ENCODE results near the gene HHAT. TPM values are rescaled to one million over a fixed set of nuclear protein-coding genes. Genes with fewer than 3 reads are reported as not detected.

HHAT gene
- total and polyA plus RNA-seq, 9 of the 15 experiments (the other 6 are each of a cell fraction or from before 2014, with no cell fraction given), result 0.07 to 0.16 (median 0.13) TPM; not detected in 1

DNA sequence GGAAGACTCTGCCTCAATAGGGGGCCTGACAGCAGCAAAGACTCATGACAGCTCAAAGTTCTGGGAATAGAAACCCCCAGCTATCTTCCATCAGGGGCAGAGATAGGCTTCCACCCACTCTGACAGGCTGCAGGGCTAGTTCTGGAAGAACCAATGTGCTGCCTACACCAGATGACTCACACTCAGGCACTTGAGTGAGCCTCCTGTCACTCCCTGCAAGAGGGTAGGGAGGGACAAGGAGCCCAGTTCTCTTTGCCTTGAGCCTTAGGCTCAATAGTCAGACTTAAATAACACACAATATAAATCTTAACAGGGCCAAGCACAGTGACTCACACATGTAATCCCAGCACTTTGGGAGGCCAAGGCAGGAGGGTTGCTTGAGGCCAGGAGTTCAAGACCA lies 386.4 kb downstream of the HHAT start:
- in situ Hi-C loops (cut with MboI), result no loop called here
- FAIRE-seq, result no peak
- TF ChIP-seq LEF1 (IDR thresholded peaks at IDR 0.05) (no peak), KLF16 (IDR thresholded peaks at IDR 0.05) (no peak), ZBTB2 (IDR thresholded peaks at IDR 0.05) (no peak), ZNF561 (CRISPR knock-in tag; conservative IDR thresholded peaks at IDR 0.05) (no peak), ZNF695 (CRISPR knock-in tag; IDR thresholded peaks at IDR 0.05) (no peak), ZNF79 (CRISPR knock-in tag; IDR thresholded peaks at IDR 0.05; ENCODE audit: low read depth) (no peak), NFE2L1 (tag; IDR thresholded peaks at IDR 0.05; ENCODE audit: borderline replicate concordance, low read depth) (no peak), NCOA2 (IDR thresholded peaks at IDR 0.05; ENCODE audit: partially characterized antibody in 2 of 2) (no peak), ZC3H11A (IDR thresholded peaks at IDR 0.05; ENCODE audit: low read depth, low read length) (no peak), SREBF2 (CRISPR knock-in tag; IDR thresholded peaks at IDR 0.05) (no peak), ZNF232 (CRISPR knock-in tag; IDR thresholded peaks at IDR 0.05) (no peak), TRIM24 (IDR thresholded peaks at IDR 0.05) (no peak), ZKSCAN8 (CRISPR knock-in tag; IDR thresholded peaks at IDR 0.05) (no peak), MTA3 (IDR thresholded peaks at IDR 0.05; ENCODE audit: borderline replicate concordance) (no peak)
- TF ChIP-seq, protein P1, sequence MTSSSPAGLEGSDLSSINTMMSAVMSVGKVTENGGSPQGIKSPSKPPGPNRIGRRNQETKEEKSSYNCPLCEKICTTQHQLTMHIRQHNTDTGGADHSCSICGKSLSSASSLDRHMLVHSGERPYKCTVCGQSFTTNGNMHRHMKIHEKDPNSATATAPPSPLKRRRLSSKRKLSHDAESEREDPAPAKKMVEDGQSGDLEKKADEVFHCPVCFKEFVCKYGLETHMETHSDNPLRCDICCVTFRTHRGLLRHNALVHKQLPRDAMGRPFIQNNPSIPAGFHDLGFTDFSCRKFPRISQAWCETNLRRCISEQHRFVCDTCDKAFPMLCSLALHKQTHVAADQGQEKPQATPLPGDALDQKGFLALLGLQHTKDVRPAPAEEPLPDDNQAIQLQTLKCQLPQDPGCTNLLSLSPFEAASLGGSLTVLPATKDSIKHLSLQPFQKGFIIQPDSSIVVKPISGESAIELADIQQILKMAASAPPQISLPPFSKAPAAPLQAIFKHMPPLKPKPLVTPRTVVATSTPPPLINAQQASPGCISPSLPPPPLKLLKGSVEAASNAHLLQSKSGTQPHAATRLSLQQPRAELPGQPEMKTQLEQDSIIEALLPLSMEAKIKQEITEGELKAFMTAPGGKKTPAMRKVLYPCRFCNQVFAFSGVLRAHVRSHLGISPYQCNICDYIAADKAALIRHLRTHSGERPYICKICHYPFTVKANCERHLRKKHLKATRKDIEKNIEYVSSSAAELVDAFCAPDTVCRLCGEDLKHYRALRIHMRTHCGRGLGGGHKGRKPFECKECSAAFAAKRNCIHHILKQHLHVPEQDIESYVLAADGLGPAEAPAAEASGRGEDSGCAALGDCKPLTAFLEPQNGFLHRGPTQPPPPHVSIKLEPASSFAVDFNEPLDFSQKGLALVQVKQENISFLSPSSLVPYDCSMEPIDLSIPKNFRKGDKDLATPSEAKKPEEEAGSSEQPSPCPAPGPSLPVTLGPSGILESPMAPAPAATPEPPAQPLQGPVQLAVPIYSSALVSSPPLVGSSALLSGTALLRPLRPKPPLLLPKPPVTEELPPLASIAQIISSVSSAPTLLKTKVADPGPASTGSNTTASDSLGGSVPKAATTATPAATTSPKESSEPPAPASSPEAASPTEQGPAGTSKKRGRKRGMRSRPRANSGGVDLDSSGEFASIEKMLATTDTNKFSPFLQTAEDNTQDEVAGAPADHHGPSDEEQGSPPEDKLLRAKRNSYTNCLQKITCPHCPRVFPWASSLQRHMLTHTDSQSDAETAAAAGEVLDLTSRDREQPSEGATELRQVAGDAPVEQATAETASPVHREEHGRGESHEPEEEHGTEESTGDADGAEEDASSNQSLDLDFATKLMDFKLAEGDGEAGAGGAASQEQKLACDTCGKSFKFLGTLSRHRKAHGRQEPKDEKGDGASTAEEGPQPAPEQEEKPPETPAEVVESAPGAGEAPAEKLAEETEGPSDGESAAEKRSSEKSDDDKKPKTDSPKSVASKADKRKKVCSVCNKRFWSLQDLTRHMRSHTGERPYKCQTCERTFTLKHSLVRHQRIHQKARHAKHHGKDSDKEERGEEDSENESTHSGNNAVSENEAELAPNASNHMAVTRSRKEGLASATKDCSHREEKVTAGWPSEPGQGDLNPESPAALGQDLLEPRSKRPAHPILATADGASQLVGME (CRISPR knock-in tag; IDR thresholded peaks at IDR 0.05), result no peak
- TF ChIP-seq, protein P2, sequence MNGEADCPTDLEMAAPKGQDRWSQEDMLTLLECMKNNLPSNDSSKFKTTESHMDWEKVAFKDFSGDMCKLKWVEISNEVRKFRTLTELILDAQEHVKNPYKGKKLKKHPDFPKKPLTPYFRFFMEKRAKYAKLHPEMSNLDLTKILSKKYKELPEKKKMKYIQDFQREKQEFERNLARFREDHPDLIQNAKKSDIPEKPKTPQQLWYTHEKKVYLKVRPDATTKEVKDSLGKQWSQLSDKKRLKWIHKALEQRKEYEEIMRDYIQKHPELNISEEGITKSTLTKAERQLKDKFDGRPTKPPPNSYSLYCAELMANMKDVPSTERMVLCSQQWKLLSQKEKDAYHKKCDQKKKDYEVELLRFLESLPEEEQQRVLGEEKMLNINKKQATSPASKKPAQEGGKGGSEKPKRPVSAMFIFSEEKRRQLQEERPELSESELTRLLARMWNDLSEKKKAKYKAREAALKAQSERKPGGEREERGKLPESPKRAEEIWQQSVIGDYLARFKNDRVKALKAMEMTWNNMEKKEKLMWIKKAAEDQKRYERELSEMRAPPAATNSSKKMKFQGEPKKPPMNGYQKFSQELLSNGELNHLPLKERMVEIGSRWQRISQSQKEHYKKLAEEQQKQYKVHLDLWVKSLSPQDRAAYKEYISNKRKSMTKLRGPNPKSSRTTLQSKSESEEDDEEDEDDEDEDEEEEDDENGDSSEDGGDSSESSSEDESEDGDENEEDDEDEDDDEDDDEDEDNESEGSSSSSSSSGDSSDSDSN (IDR thresholded peaks at IDR 0.05; ENCODE audit: borderline replicate concordance in 1 of 2, low read depth in 2 of 2, low read length in 2 of 2), result no peak

More for the DNA sequence above, 386.4 kb downstream of the HHAT start:
- DNase-seq (ENCODE audit: extremely low read depth in 1 of 4, low spot score in 3 of 4), result peak in 1 of 4 experiments; percentile 15
- ChIA-PET POLR2A (no interaction called here), CTCF (ENCODE audit: low intra/inter-chr PET ratio) (no interaction called here)
- H3K27ac ChIP-seq (ENCODE audit: extremely low read depth, low read depth, low read length), result no peak overlapping the region
- no peak overlapping the region for H2AFZ ChIP-seq (ENCODE audit: low read depth, low read length)
- ATAC-seq, result no peak
- no peaks in the 10 kb centered on the region for H3K27me3 ChIP-seq (ENCODE audit: control insufficient read depth in 2 of 2, insufficient read depth in 2 of 2, low read length in 2 of 2)
- intact Hi-C loops (cut with micrococcal nuclease), result loop anchor here (10.0 kb wide), 1 partner anchor 420 kb away; the partner anchor contains the start of gene KCNH1
- no peak overlapping the region for H3K9ac ChIP-seq (ENCODE audit: insufficient read depth in 1 of 2, low read depth in 2 of 2, low read length in 2 of 2)
- H3K9me3 ChIP-seq (replicated peaks; ENCODE audit: control insufficient read depth, insufficient read depth, low read depth, low read length), result no peaks in the 10 kb centered on the region
- BruUV-seq (replicated peaks), result no TSS peak
- no peaks in the 10 kb centered on the region for H4K20me1 ChIP-seq (replicated peaks; ENCODE audit: control insufficient read depth, insufficient read depth, low read length)
- no peaks in the 10 kb centered on the region for H3K4me1 ChIP-seq (replicated peaks in 1 of 2; ENCODE audit: control insufficient read depth in 2 of 2, insufficient read depth in 2 of 2, low read length in 2 of 2)
- H3K36me3 ChIP-seq (ENCODE audit: control insufficient read depth, insufficient read depth, low read length), result no peaks in the 10 kb centered on the region
- H3K79me2 ChIP-seq (ENCODE audit: control insufficient read depth, insufficient read depth, low read length), result no peaks in the 10 kb centered on the region
- no peaks in the 10 kb centered on the region for H3K9me1 ChIP-seq (ENCODE audit: control insufficient read depth, insufficient read depth, low read length)
- H3K4me2 ChIP-seq (ENCODE audit: insufficient read depth, low read length), result no peak overlapping the region
- no peak overlapping the region for H3K4me3 ChIP-seq
